ENCODE measurements around the gene HIRIP3.
A peak's percentile ranks its signal among the peaks of the same experiment; 100 is the strongest.

Gene HIRIP3

DNA sequence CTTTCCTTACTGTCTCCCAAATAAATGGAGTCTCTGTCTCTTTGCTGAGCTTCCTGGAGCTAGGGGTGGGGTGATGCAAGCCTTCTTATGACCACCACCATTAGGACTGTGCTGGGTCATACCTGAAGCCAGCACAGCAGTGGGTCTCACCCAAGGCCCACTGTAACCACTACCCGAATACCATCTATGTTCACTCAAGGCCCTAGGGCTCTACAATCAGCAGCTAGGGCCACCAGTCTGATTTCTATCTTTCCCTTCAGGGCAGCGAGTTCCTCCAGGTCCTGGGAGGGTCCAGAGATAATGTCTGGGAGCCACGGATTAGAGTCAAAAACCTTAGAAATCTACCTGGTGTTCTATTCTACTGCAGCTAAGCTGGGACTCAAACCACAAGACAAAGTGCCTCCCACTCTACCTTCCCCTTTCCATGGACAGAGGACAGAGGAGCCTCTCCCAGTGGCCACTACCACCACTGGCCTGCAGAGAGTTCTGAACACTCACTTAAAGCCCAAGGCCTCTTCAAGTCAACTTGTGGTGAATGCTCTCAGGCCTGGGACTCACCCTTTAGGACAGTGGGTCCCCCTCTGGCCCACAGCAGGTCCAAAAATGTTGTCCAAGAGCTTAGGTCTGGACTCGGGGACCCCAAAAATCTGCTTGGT is 44.5 kb downstream of the HIRIP3 start:
- Mint-ChIP-seq H3K27ac (no peak overlapping the region), H3K4me3 (no peak overlapping the region), H3K36me3 (ENCODE audit: low read depth) (peaks cover 3% of the 10 kb centered on the region), H3K9me3 (peaks cover 11% of the 10 kb centered on the region), H3K4me1 (no peaks in the 10 kb centered on the region), H3K27me3 (ENCODE audit: low read depth) (peaks cover 3% of the 10 kb centered on the region)
- TF ChIP-seq, protein P1, sequence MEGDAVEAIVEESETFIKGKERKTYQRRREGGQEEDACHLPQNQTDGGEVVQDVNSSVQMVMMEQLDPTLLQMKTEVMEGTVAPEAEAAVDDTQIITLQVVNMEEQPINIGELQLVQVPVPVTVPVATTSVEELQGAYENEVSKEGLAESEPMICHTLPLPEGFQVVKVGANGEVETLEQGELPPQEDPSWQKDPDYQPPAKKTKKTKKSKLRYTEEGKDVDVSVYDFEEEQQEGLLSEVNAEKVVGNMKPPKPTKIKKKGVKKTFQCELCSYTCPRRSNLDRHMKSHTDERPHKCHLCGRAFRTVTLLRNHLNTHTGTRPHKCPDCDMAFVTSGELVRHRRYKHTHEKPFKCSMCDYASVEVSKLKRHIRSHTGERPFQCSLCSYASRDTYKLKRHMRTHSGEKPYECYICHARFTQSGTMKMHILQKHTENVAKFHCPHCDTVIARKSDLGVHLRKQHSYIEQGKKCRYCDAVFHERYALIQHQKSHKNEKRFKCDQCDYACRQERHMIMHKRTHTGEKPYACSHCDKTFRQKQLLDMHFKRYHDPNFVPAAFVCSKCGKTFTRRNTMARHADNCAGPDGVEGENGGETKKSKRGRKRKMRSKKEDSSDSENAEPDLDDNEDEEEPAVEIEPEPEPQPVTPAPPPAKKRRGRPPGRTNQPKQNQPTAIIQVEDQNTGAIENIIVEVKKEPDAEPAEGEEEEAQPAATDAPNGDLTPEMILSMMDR (IDR thresholded peaks at IDR 0.05; ENCODE audit: unreplicated experiment in 3 of 3): no peak

DNA sequence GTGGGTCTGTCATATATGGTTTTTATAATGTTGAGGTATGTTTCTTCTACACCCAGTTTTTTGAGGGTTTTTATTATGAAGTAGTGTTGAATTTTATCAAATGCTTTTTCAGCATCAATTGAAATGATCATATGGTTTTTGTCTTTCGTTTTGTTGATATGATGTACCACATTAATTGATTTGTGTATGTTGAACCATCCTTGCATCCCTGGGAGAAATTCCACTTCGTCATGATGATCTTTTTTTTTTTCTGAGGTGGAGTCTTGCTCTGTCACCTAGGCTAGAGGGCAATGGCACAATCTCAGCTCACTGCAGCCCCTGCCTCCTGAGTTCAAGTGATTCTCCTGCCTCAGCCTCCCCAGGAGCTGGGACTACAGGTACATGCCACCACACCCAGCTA is 47.5 kb downstream of the HIRIP3 start:
- peaks cover 13% of the 10 kb centered on the region for H3K4me1 Mint-ChIP-seq
- H3K4me3 Mint-ChIP-seq: no peak overlapping the region
- TF ChIP-seq, protein P1 (IDR thresholded peaks at IDR 0.05; ENCODE audit: unreplicated experiment in 3 of 3): no peak
- H3K9me3 Mint-ChIP-seq: peaks cover 11% of the 10 kb centered on the region
- peak overlapping the region in 1 of 3 experiments; percentile 17 for H3K27ac Mint-ChIP-seq
- peaks cover 3% of the 10 kb centered on the region for H3K27me3 Mint-ChIP-seq (ENCODE audit: low read depth)
- H3K36me3 Mint-ChIP-seq (ENCODE audit: low read depth): peaks cover 3% of the 10 kb centered on the region

DNA sequence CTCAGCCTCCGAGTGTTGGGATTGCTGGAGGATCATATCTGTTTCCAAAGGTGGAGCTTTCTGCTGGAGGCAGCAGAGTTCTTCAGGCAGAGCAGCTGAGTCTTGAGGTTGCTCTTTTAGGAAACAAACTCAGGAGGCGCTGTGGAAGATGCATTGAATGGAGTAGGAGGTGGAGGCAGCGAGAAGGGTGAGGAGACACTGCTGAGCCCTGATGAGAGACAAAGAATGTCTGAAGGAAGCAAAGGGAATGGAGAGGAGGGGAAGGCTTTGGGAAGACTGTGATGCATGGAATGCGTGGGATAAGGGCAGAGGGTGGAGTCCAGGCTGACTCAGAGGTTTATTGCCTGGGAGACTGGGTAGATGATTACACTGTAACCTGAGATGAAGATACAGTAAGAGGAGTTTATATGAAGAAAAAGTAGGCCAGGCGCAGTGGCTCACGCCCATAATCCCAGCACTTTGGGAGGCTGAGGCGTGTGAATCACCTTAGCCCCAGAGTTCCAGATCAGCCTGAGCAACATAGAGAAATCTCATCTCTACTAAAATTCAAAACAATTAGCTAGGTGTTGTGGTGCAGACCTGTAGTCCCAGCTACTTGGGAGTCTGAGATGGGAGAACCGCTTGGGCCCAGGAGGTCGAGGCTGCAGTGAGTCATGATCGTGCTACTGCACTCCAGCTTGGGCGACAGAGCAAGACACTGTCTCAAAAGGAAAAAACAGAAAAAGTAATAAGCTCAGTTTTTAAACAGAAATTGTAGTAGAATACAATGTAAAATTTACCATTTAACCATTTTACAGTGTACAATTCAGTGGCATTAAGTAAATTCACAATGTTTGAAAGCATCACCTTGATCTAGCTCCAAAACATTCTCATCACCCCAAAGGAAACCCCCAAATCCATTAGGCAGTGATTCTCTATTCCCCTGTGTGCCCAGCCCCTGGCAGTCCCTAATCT is 51.3 kb downstream of the HIRIP3 start:
- Mint-ChIP-seq H3K4me1 (peaks cover 23% of the 10 kb centered on the region), H3K36me3 (ENCODE audit: low read depth) (no peaks in the 10 kb centered on the region), H3K27ac (peak overlapping the region; percentile 91 to 97 (median 94)), H3K9me3 (peaks cover 3% of the 10 kb centered on the region), H3K4me3 (peak overlapping the region; percentile 0 to 63 (median 47)), H3K27me3 (ENCODE audit: low read depth) (no peaks in the 10 kb centered on the region)
- TF ChIP-seq, protein P1 (IDR thresholded peaks at IDR 0.05; ENCODE audit: unreplicated experiment in 3 of 3): peak; percentile 41 to 58 (median 43)
